OCI-LY3 (cell line): Measurements from ENCODE around the gene EFS.

Experiments
- CTCF ChIP-seq: fragments of 200-600, 300-600 bp; sonication (generic); IDR thresholded peaks from 2 replicates; pipeline ENCODE4 v1.5.1; 2014; ENCODE audit warnings: antibody characterized with exemption, low read length, low read depth
- EZH2phosphoT487 ChIP-seq: fragments of 200-600 bp; shearing (Covaris generic); IDR thresholded peaks from 2 replicates; pipeline ENCODE4 v1.6.1; 2018; ENCODE audit warnings: antibody characterized with exemption, mixed run types, low read depth

GRCh38 chr14:23398348-23398747 lies 33.4 kb upstream of the EFS start:
- TF ChIP-seq CTCF (no peak), EZH2phosphoT487 (no peak)
